ENCODE data around the gene ADO.

GRCh38 chr10:62853710-62854109 is 49.2 kb downstream of the ADO start:
- TF ChIP-seq GATA3 (IDR thresholded peaks at IDR 0.05; ENCODE audit: low read depth, low read length), result no peak
- no peak for TF ChIP-seq GATA2 (IDR thresholded peaks at IDR 0.05; ENCODE audit: low read depth, low read length)
